Jurkat, Clone E6-1 (cell line): ENCODE results near the gene NAALAD2.
"Not testable (repeated sequence)": the region's sequence is repeated elsewhere in the genome, so short reads cannot be mapped to it uniquely, and the experiment has no call there.

ENCODE experiments used
- DNase-seq: peaks from one replicate; pipeline ENCODE4 v3.0.0-alpha.2; 2011; ENCODE audit warnings: low read depth, low spot score
- H3K4me3 ChIP-seq: 2 replicates; pipeline ENCODE4 v1.5.1; 2011; ENCODE audit warnings: mild to moderate bottlenecking, low read length, control low read depth, moderate library complexity

Gene NAALAD2

GRCh38 chr11:90179923-90180322 lies 45.5 kb downstream of the NAALAD2 start:
- H3K4me3 ChIP-seq: no peak overlapping the region
- no peak for DNase-seq

- H3K4me3 ChIP-seq: no peak overlapping the region
- DNase-seq: no peak
Measured at GRCh38 chr11:90187839-90188238, 53.4 kb downstream of the NAALAD2 start.

- H3K4me3 ChIP-seq: no peak overlapping the region
- DNase-seq: no peak
Measured at GRCh38 chr11:90189011-90189410, 54.5 kb downstream of the NAALAD2 start.

GRCh38 chr11:90192869-90193582 lies 58.6 kb downstream of the NAALAD2 start:
- no peak overlapping the region for H3K4me3 ChIP-seq
- no peak for DNase-seq

- no peak overlapping the region for H3K4me3 ChIP-seq
- no peak for DNase-seq
Measured at GRCh38 chr11:90197377-90197776, 62.9 kb downstream of the NAALAD2 start.

GRCh38 chr11:90202342-90202741 lies 67.9 kb downstream of the NAALAD2 start:
- H3K4me3 ChIP-seq: no peak overlapping the region
- DNase-seq: no peak

- H3K4me3 ChIP-seq: no peak overlapping the region
- no peak for DNase-seq
Measured at GRCh38 chr11:90204407-90204806, 69.9 kb downstream of the NAALAD2 start.

- DNase-seq: peak; percentile 53
- no peak overlapping the region for H3K4me3 ChIP-seq
Measured at GRCh38 chr11:90204832-90205646, 70.6 kb downstream of the NAALAD2 start.

GRCh38 chr11:90207992-90208391 lies 73.5 kb downstream of the NAALAD2 start:
- not testable (repeated sequence) for DNase-seq, H3K4me3 ChIP-seq

GRCh38 chr11:90208857-90209256 lies 74.4 kb downstream of the NAALAD2 start:
- no peak for DNase-seq

GRCh38 chr11:90213322-90213721 lies 78.9 kb downstream of the NAALAD2 start:
- no peak for DNase-seq
- no peak overlapping the region for H3K4me3 ChIP-seq

More at GRCh38 chr11:90208857-90209256, 74.4 kb downstream of the NAALAD2 start:
- H3K4me3 ChIP-seq: no peak overlapping the region

GRCh38 chr11:90216611-90217010 lies 82.1 kb downstream of the NAALAD2 start:
- no peak for DNase-seq
- H3K4me3 ChIP-seq: no peak overlapping the region

GRCh38 chr11:90218606-90219005 lies 84.1 kb downstream of the NAALAD2 start:
- H3K4me3 ChIP-seq: no peak overlapping the region
- no peak for DNase-seq

- no peak for DNase-seq
- no peak overlapping the region for H3K4me3 ChIP-seq
Measured at GRCh38 chr11:90219438-90219837, 85.0 kb downstream of the NAALAD2 start.

GRCh38 chr11:90220391-90220790 lies 85.9 kb downstream of the NAALAD2 start:
- no peak for DNase-seq

GRCh38 chr11:90221803-90222458 lies 87.5 kb downstream of the NAALAD2 start:
- H3K4me3 ChIP-seq: peak overlapping the region; percentile 77

More at GRCh38 chr11:90220391-90220790, 85.9 kb downstream of the NAALAD2 start:
- H3K4me3 ChIP-seq: no peak overlapping the region

GRCh38 chr11:90222459-90223247 lies 88.2 kb downstream of the NAALAD2 start, which contains the start of gene CHORDC1:
Gene CHORDC1 (minus strand): TSS chr11:90223049. CDS start chr11:90222954, 95 bp downstream.
- peak within 1 kb of the TSS; percentile 77 for H3K4me3 ChIP-seq
- peak; percentile 84 for DNase-seq

More at GRCh38 chr11:90221803-90222458, 87.5 kb downstream of the NAALAD2 start:
- no peak for DNase-seq

- DNase-seq: no peak
- peak overlapping the region; percentile 77 for H3K4me3 ChIP-seq
Measured at GRCh38 chr11:90223248-90223585, 88.8 kb downstream of the NAALAD2 start.

GRCh38 chr11:90228056-90228455 lies 93.6 kb downstream of the NAALAD2 start:
- H3K4me3 ChIP-seq: no peak overlapping the region
- DNase-seq: no peak
